Spleen (tissue), 11 donors: ENCODE measurements around the gene LPGAT1. TPM values are rescaled to one million over a fixed set of nuclear protein-coding genes. Genes with fewer than 3 reads are reported as not detected.

ENCODE experiments used
- DNase-seq: peaks from one replicate; pipeline ENCODE4 v3.0.0-alpha.2; 2020
- H3K27ac ChIP-seq, 8 donors: fragments of 200-600 bp; sonication (generic) in 7 of 8; 1 replicate in 4 of 8; 2 replicates in 4 of 8; pipeline versions ENCODE4 v1.5.0 to v1.8.0; 2016 to 2021; ENCODE audit warnings: inconsistent platforms in 4 of 8, mild to moderate bottlenecking in 4 of 8, moderate library complexity in 1 of 8
- H3K27me3 ChIP-seq, 7 donors: fragments of 200-600 bp; sonication (generic) in 6 of 7; replicated peaks in 1 of 7; 1 replicate in 4 of 7; 2 replicates in 3 of 7; pipeline versions ENCODE4 v1.5.0 to v1.8.0; 2016 to 2021; ENCODE audit warnings: inconsistent platforms in 3 of 7, mild to moderate bottlenecking in 1 of 7
- H3K36me3 ChIP-seq, 6 donors: fragments of 200-600 bp; sonication (generic) in 5 of 6; 1 replicate in 4 of 6; 2 replicates in 2 of 6; pipeline versions ENCODE4 v1.5.0 to v1.8.0; 2016 to 2021; ENCODE audit warnings: inconsistent platforms in 2 of 6
- H3K4me1 ChIP-seq, 6 donors: fragments of 200-600 bp; sonication (generic) in 5 of 6; 1 replicate in 3 of 6; 2 replicates in 3 of 6; pipeline versions ENCODE4 v1.5.0 to v1.8.0; 2016 to 2021; ENCODE audit warnings: inconsistent platforms in 3 of 6
- H3K4me3 ChIP-seq, 8 donors: fragments of 200-600 bp; sonication (generic) in 7 of 8; 1 replicate in 4 of 8; 2 replicates in 4 of 8; pipeline versions ENCODE4 v1.5.0 to v1.8.0; 2016 to 2021; ENCODE audit warnings: inconsistent platforms in 4 of 8, mild to moderate bottlenecking in 4 of 8, moderate library complexity in 2 of 8
- H3K9me3 ChIP-seq, 8 donors: fragments of 200-600 bp; sonication (generic) in 7 of 8; 1 replicate in 4 of 8; 2 replicates in 4 of 8; pipeline versions ENCODE4 v1.5.0 to v1.8.0; 2016 to 2021; ENCODE audit warnings: inconsistent platforms in 4 of 8
- POLR2A ChIP-seq, 3 donors: fragments of 450-650 bp; IDR thresholded peaks; one replicate each; pipeline ENCODE4 v1.5.1; 2017; ENCODE audit warnings: antibody characterized with exemption in 3 of 3, mild to moderate bottlenecking in 1 of 3
- POLR2AphosphoS5 ChIP-seq, 3 donors: sonication (generic); formaldehyde crosslinking; IDR thresholded peaks; one replicate each; pipeline ENCODE4 v1.5.1; 2017; ENCODE audit warnings: antibody characterized with exemption in 3 of 3
- WGBS, 5 donors: extraction: QIAGEN DNeasy Blood & Tissue Kit in 3 of 5; methylation state at CpG; one replicate each; pipeline versions ENCODE4 v1.1.5 to v1.1.7; 2013 to 2018; 5-methylcytosine and 5-hydroxymethylcytosine counted together
- intact Hi-C: fragments of 100-400 bp; cut with DNase I; formaldehyde crosslinking; loops from one replicate; pipeline ENCODE4 v1.15.0; 2023; ENCODE audit warnings: low total_unique reads
- polyA plus RNA-seq, 3 donors: library from polyadenylated mRNA; stranded (reverse); fragments of 200-250 nt; gene quantifications; one replicate each; pipeline ENCODE4 v1.2.1, GENCODE V29; 2013
- total RNA-seq, 7 donors: library from RNA; depleted of rRNA in 3 of 7; stranded (reverse); fragments of >200 nt in 3 of 7; fragmentation: NEBNext Ultra II Directional in 4 of 7; extraction: Animal tissue kit (Norgen Biotek cat#: 25700) in 4 of 7; gene quantifications; one replicate each; pipeline versions ENCODE4 v1.1.0 to v1.2.1, GENCODE V29; 2016 to 2021
- TF ChIP-seq, protein P1 (sequence below), 11 experiments: fragments of 200-600 bp in 7 of 11; fragments of 450-650 bp in 4 of 11; sonication (generic) in 4 of 11; IDR thresholded peaks in 8 of 11; conservative IDR thresholded peaks in 3 of 11; 1 replicate in 7 of 11; 2 replicates in 4 of 11; pipeline versions ENCODE4 v1.4.0 to v1.8.0; 2016 to 2021; ENCODE audit warnings: antibody characterized with exemption in 11 of 11, inconsistent platforms in 4 of 11, mild to moderate bottlenecking in 1 of 11
- donor health status: healthy with polysubstance abuse.
- donor health status: DM: no; HTN: no; CAD: no; lungs with moderate emphysema.
- donor health status: DM: no; HTN: no; CAD: no.
- donor health status: Bipolar disorder and iron deficiency.
- donor health status: healthy.
- donor health status: DM: no; HTN: no; CAD: no.
- donor health status: DM: yes; HTN: yes; CAD: no.

LPGAT1 gene
- total and polyA plus RNA-seq, 10 donors, result 8.8 to 80.6 (median 60.7) TPM

- intact Hi-C loops, result no loop called here
- no peaks in the 10 kb centered on the region for H3K9me3 ChIP-seq
- no peaks in the 10 kb centered on the region for H3K36me3 ChIP-seq
- no peak for DNase-seq
- H3K4me1 ChIP-seq, result peaks cover 0 to 26% (median 18%) of the 10 kb centered on the region in 6 donors
- 65 to 83% (median 69%) methylated on average over 4 of the region's 4 CpGs for WGBS, 5 donors
- H3K27me3 ChIP-seq, result no peaks in the 10 kb centered on the region
- no peak overlapping the region for H3K4me3 ChIP-seq
- TF ChIP-seq POLR2A (IDR thresholded peaks at IDR 0.05) (no peak), POLR2AphosphoS5 (IDR thresholded peaks at IDR 0.05) (no peak)
- TF ChIP-seq, protein P1, sequence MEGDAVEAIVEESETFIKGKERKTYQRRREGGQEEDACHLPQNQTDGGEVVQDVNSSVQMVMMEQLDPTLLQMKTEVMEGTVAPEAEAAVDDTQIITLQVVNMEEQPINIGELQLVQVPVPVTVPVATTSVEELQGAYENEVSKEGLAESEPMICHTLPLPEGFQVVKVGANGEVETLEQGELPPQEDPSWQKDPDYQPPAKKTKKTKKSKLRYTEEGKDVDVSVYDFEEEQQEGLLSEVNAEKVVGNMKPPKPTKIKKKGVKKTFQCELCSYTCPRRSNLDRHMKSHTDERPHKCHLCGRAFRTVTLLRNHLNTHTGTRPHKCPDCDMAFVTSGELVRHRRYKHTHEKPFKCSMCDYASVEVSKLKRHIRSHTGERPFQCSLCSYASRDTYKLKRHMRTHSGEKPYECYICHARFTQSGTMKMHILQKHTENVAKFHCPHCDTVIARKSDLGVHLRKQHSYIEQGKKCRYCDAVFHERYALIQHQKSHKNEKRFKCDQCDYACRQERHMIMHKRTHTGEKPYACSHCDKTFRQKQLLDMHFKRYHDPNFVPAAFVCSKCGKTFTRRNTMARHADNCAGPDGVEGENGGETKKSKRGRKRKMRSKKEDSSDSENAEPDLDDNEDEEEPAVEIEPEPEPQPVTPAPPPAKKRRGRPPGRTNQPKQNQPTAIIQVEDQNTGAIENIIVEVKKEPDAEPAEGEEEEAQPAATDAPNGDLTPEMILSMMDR (IDR thresholded peaks at IDR 0.05 in 8 of 11, conservative IDR thresholded peaks at IDR 0.05 in 3 of 11), result no peak
- no peak overlapping the region for H3K27ac ChIP-seq
Observed at GRCh38 chr1:211734791-211735190, 95.8 kb downstream of the LPGAT1 start.

- peaks cover 0 to 22% (median 14%) of the 10 kb centered on the region in 6 donors for H3K4me1 ChIP-seq
- no peak overlapping the region for H3K4me3 ChIP-seq
- TF ChIP-seq, protein P1 (IDR thresholded peaks at IDR 0.05 in 8 of 11, conservative IDR thresholded peaks at IDR 0.05 in 3 of 11), result no peak
- no peaks in the 10 kb centered on the region for H3K36me3 ChIP-seq
- no peak overlapping the region for H3K27ac ChIP-seq
- intact Hi-C loops, result no loop called here
- DNase-seq, result no peak
- H3K9me3 ChIP-seq, result no peaks in the 10 kb centered on the region
- no peaks in the 10 kb centered on the region for H3K27me3 ChIP-seq
- 82 to 84% (median 83%) methylated on average over 9 of the region's 9 CpGs for WGBS, 5 donors
Observed at GRCh38 chr1:211734359-211734758, 96.2 kb downstream of the LPGAT1 start.

GRCh38 chr1:211732293-211732980 lies 98.1 kb downstream of the LPGAT1 start:
- 78 to 90% (median 83%) methylated on average over 4 of the region's 4 CpGs for WGBS, 5 donors
- intact Hi-C loops, result no loop called here
- DNase-seq, result no peak
- peaks cover 0 to 4% (median 0%) of the 10 kb centered on the region in 6 donors for H3K4me1 ChIP-seq
- H3K27me3 ChIP-seq, result no peaks in the 10 kb centered on the region
- H3K36me3 ChIP-seq, result no peaks in the 10 kb centered on the region
- no peaks in the 10 kb centered on the region for H3K9me3 ChIP-seq
- no peak overlapping the region for H3K27ac ChIP-seq
- H3K4me3 ChIP-seq, result no peak overlapping the region
- TF ChIP-seq POLR2AphosphoS5 (IDR thresholded peaks at IDR 0.05) (no peak), POLR2A (IDR thresholded peaks at IDR 0.05) (no peak)
- TF ChIP-seq, protein P1 (IDR thresholded peaks at IDR 0.05 in 8 of 11, conservative IDR thresholded peaks at IDR 0.05 in 3 of 11), result no peak

GRCh38 chr1:211731456-211732292 lies 98.9 kb downstream of the LPGAT1 start:
- no peaks in the 10 kb centered on the region for H3K36me3 ChIP-seq

More at GRCh38 chr1:211731456-211732292, 98.9 kb downstream of the LPGAT1 start:
- Histone ChIP-seq H3K4me3 (no peak overlapping the region), H3K4me1 (peaks cover 0 to 4% (median 0%) of the 10 kb centered on the region in 6 donors), H3K9me3 (no peaks in the 10 kb centered on the region), H3K27ac (no peak overlapping the region), H3K27me3 (no peaks in the 10 kb centered on the region)
- 71 to 87% (median 80%) methylated on average over 5 of the region's 5 CpGs for WGBS, 5 donors
- no peak for DNase-seq
- intact Hi-C loops, result no loop called here
- TF ChIP-seq, protein P1 (IDR thresholded peaks at IDR 0.05 in 8 of 11, conservative IDR thresholded peaks at IDR 0.05 in 3 of 11), result no peak
- TF ChIP-seq POLR2A (IDR thresholded peaks at IDR 0.05) (no peak), POLR2AphosphoS5 (IDR thresholded peaks at IDR 0.05) (no peak)
